Measurements from ENCODE around the gene RHOJ.

DNA sequence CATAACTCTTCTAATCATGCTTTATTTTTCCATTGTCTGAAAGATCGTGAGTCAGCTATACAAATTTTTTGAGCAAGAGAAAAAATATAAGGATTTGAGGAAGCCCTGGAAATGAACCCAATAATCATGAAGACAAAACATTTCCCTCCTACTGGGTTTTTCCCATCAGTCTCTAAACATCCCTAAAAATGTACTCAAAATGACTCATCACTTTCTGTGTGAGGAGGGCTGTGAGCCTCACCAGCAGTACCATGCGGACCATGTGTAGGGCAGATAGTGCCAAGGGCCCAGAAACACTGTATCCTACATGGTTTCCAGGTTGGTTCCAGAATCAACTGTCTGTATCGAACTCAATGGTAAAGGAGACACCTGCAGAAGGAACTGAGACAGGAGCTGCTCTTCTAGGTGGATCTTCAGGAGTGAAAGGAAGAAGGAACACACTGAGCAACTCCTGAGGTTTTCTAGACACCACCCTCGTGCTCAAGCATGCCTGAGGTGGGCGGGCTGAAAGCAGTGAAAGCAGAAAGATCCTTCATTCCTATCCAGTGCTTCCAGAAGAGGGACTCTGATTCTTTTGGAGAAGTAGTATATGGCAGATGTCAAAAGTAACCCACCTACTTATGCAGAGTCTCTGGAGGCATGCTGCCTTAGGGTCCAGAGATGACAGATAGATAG, 48.6 kb upstream of the RHOJ start:
- no peak for TF ChIP-seq CTCF (IDR thresholded peaks at IDR 0.05; ENCODE audit: control extremely low read depth in 1 of 3, insufficient read depth in 1 of 3, low read depth in 1 of 3, low read length in 3 of 3)
- TF ChIP-seq TCF12 (IDR thresholded peaks at IDR 0.05; ENCODE audit: low read depth, low read length) = no peak
- no peak for TF ChIP-seq MAX (IDR thresholded peaks at IDR 0.05)
- no peak for TF ChIP-seq POLR2A (IDR thresholded peaks at IDR 0.05; ENCODE audit: control extremely low read depth in 1 of 2, low read depth in 2 of 2, low read length in 2 of 2)
- no peak for TF ChIP-seq SP1 (IDR thresholded peaks at IDR 0.05; ENCODE audit: low read depth, low read length)
- TF ChIP-seq EP300 (IDR thresholded peaks at IDR 0.05; ENCODE audit: borderline replicate concordance in 1 of 2, low read depth in 2 of 2, low read length in 2 of 2) = no peak
- TF ChIP-seq EZH2 (IDR thresholded peaks at IDR 0.05; ENCODE audit: low read depth, low read length, severe bottlenecking) = no peak
- no peak for TF ChIP-seq USF2 (IDR thresholded peaks at IDR 0.05; ENCODE audit: low read length)
- no peak for TF ChIP-seq HDAC6 (IDR thresholded peaks at IDR 0.05; ENCODE audit: low read depth, low read length)
- TF ChIP-seq CREB1 (IDR thresholded peaks at IDR 0.05) = no peak

All from H1 (cell line).